ENCODE data around the gene TCEA2.

The TCEA2 gene

DNA sequence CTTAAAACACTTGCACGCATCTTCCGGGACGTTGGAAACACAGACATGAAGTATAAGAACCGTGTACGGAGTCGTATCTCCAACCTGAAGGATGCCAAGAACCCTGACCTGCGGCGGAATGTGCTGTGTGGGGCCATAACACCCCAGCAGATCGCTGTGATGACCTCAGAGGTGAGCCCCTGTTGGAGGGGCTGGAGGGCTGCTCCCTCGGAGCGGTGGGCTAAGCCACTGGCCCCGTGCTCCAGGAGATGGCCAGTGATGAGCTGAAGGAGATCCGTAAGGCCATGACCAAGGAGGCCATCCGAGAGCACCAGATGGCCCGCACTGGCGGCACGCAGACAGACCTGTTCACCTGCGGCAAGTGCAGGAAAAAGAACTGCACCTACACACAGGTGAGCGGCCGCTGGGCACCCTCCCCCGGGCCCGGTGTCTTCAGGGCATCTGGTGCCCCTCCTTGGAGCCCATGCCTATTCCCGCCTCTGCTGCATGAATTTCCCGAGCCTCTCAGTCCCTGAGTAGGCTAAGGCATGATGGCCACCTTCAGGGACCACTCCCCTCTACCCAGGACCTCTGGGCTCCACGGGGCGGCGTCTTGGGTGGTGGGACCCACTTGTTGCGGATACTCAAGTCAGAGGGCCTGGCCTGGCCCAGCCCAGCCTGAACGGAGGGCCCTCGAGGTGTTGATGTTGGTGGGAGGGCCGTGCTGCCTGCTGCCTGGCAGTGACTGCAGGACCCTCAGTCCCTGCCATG is 7.4 kb downstream of the TCEA2 start:
- no peak for TF ChIP-seq CTCF (IDR thresholded peaks at IDR 0.05)
- Histone ChIP-seq H3K9ac (no peak overlapping the region), H3K27me3 (ENCODE audit: control insufficient read depth, insufficient read depth, low read length) (no peaks in the 10 kb centered on the region), H3K4me1 (peaks cover 5% of the 10 kb centered on the region), H3K4me3 (ENCODE audit: low read depth, low read length) (no peak overlapping the region), H3K9me3 (ENCODE audit: control insufficient read depth, low read length) (no peaks in the 10 kb centered on the region), H3K27ac (no peak overlapping the region), H2AFZ (no peak overlapping the region), H3K36me3 (ENCODE audit: control insufficient read depth, insufficient read depth, low read length) (no peaks in the 10 kb centered on the region), H3K79me2 (no peaks in the 10 kb centered on the region), H3K4me2 (ENCODE audit: low read length) (no peak overlapping the region)

DNA sequence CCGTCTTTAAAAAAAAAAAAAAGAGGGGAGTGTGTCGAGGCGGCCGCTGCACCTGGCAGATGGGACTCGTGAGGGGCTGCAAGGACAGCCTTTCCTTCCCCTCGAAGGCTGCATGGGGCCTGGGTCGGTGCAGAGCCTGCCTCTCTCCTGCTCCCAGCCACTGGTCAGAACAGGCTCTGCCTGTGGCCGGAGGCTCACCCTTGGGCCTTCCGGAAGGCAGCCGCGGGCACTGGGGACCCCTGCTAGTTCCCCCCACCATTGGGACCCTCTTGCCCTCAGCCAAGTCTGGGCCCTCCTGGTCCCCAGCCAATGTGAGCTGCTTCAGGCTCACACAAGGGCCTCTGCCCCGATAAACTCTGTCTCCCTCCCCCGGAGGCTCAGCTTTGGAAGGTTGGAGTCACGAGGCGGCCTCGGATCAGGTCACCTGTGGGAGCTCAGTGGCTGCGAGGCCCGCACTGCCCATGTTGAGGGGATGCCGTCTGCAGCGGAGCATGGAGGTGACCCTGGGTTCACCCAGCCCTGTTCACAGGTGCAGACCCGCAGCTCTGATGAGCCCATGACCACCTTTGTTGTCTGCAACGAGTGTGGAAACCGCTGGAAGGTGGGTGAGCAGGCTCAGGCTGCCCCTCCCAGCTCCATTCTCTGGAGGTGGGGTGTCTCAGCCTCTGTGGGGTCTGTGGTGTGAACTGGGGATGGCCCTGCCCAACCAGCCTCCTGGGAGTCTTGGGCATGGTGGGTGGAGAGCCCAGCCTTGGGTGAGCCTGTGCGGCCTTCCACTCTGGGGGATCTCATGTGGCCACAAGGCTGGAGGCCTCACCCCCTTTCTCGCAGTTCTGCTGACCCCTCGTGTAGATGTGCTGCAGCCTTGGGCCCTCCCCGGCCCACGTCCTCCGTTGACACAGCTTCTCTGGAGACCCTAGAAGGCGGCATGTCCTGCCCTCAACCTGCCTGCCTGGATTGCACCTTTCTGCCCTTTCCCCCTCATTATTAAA is 8.6 kb downstream of the TCEA2 start:
- Histone ChIP-seq H3K4me2 (ENCODE audit: low read length) (no peak overlapping the region), H2AFZ (no peak overlapping the region), H3K9me3 (ENCODE audit: control insufficient read depth, low read length) (no peaks in the 10 kb centered on the region), H3K27me3 (ENCODE audit: control insufficient read depth, insufficient read depth, low read length) (no peaks in the 10 kb centered on the region), H3K36me3 (ENCODE audit: control insufficient read depth, insufficient read depth, low read length) (no peaks in the 10 kb centered on the region), H3K4me3 (ENCODE audit: low read depth, low read length) (no peak overlapping the region), H3K9ac (no peak overlapping the region), H3K79me2 (no peaks in the 10 kb centered on the region), H3K4me1 (no peaks in the 10 kb centered on the region), H3K27ac (no peak overlapping the region)
- TF ChIP-seq CTCF (IDR thresholded peaks at IDR 0.05): no peak

- Histone ChIP-seq H3K79me2 (no peaks in the 10 kb centered on the region), H3K9ac (no peak overlapping the region), H3K27me3 (ENCODE audit: control insufficient read depth, insufficient read depth, low read length) (no peaks in the 10 kb centered on the region), H2AFZ (no peak overlapping the region), H3K9me3 (ENCODE audit: control insufficient read depth, low read length) (no peaks in the 10 kb centered on the region), H3K36me3 (ENCODE audit: control insufficient read depth, insufficient read depth, low read length) (no peaks in the 10 kb centered on the region), H3K4me1 (no peaks in the 10 kb centered on the region), H3K27ac (no peak overlapping the region), H3K4me2 (ENCODE audit: low read length) (no peak overlapping the region), H3K4me3 (ENCODE audit: low read depth, low read length) (no peak overlapping the region)
- no peak for TF ChIP-seq CTCF (IDR thresholded peaks at IDR 0.05)
These were observed 9.6 kb downstream of the TCEA2 start for GRCh38 chr20:64072498-64073063.

- H2AFZ ChIP-seq: no peak overlapping the region
- no peaks in the 10 kb centered on the region for H3K9me3 ChIP-seq (ENCODE audit: control insufficient read depth, low read length)
- no peak for TF ChIP-seq CTCF (IDR thresholded peaks at IDR 0.05)
- H3K4me3 ChIP-seq (ENCODE audit: low read depth, low read length): no peak overlapping the region
- no peak overlapping the region for H3K9ac ChIP-seq
- no peak overlapping the region for H3K4me2 ChIP-seq (ENCODE audit: low read length)
- no peaks in the 10 kb centered on the region for H3K27me3 ChIP-seq (ENCODE audit: control insufficient read depth, insufficient read depth, low read length)
- H3K27ac ChIP-seq: no peak overlapping the region
- peaks cover 4% of the 10 kb centered on the region for H3K4me1 ChIP-seq
- H3K79me2 ChIP-seq: no peaks in the 10 kb centered on the region
- H3K36me3 ChIP-seq (ENCODE audit: control insufficient read depth, insufficient read depth, low read length): no peaks in the 10 kb centered on the region
These were observed 10.6 kb downstream of the TCEA2 start for GRCh38 chr20:64073476-64074183.

Data from parathyroid adenoma (tissue), 2 donors.